Middle frontal gyrus (tissue), 1 donor: ENCODE results near the gene CDH2.

ENCODE experiments used
- DNase-seq: peaks from one replicate; pipeline ENCODE4 v3.0.0-alpha.2; 2015; ENCODE audit warnings: low spot score; ENCODE audit errors: extremely low spot score

The CDH2 gene

GRCh38 chr18:28088477-28088876, 88.5 kb downstream of the CDH2 start:
- DNase-seq = no peak

GRCh38 chr18:28086670-28087552, 90.0 kb downstream of the CDH2 start:
- DNase-seq = peak; percentile 62

GRCh38 chr18:28081516-28081915, 95.4 kb downstream of the CDH2 start:
- no peak for DNase-seq

GRCh38 chr18:28080876-28081300, 96.0 kb downstream of the CDH2 start:
- no peak for DNase-seq

GRCh38 chr18:28079883-28080282, 97.0 kb downstream of the CDH2 start:
- no peak for DNase-seq

- no peak for DNase-seq
Observed at GRCh38 chr18:28078849-28079248, 98.1 kb downstream of the CDH2 start.

- DNase-seq = no peak
Observed at GRCh38 chr18:28078298-28078697, 98.6 kb downstream of the CDH2 start.

GRCh38 chr18:28075501-28075900, 101.4 kb downstream of the CDH2 start:
- DNase-seq = no peak

GRCh38 chr18:28074076-28074475, 102.9 kb downstream of the CDH2 start:
- DNase-seq = no peak

GRCh38 chr18:28073658-28074057, 103.3 kb downstream of the CDH2 start:
- DNase-seq = no peak

- no peak for DNase-seq
Observed at GRCh38 chr18:28071199-28071598, 105.7 kb downstream of the CDH2 start.

- DNase-seq = no peak
Observed at GRCh38 chr18:28068207-28068606, 108.7 kb downstream of the CDH2 start.

GRCh38 chr18:28067346-28067745, 109.6 kb downstream of the CDH2 start:
- DNase-seq = no peak

GRCh38 chr18:28065793-28066186, 111.1 kb downstream of the CDH2 start:
- DNase-seq = no peak

GRCh38 chr18:28065031-28065792, 111.7 kb downstream of the CDH2 start:
- no peak for DNase-seq

GRCh38 chr18:28063926-28064325, 113.0 kb downstream of the CDH2 start:
- no peak for DNase-seq

GRCh38 chr18:28063271-28063761, 113.6 kb downstream of the CDH2 start:
- no peak for DNase-seq

GRCh38 chr18:28062443-28062842, 114.5 kb downstream of the CDH2 start:
- DNase-seq = no peak

GRCh38 chr18:28059861-28060260, 117.1 kb downstream of the CDH2 start:
- no peak for DNase-seq

GRCh38 chr18:28050545-28050944, 126.4 kb downstream of the CDH2 start:
- no peak for DNase-seq

- DNase-seq = no peak
Observed at GRCh38 chr18:28048612-28049011, 128.3 kb downstream of the CDH2 start.

GRCh38 chr18:28045880-28046279, 131.1 kb downstream of the CDH2 start:
- no peak for DNase-seq
